ENCODE data around the gene CLEC7A. TPM values are rescaled to one million over a fixed set of nuclear protein-coding genes. Genes with fewer than 3 reads are reported as not detected.
A peak's percentile ranks its signal among the peaks of the same experiment; 100 is the strongest.

The CLEC7A gene
- total and polyA plus RNA-seq, 9 donors: 1.9 to 12.7 (median 3.6) TPM

GRCh38 chr12:10151621-10152020, 21.6 kb upstream of the CLEC7A start:
- intact Hi-C loops (cut with DNase I): no loop called here

GRCh38 chr12:10147714-10148403, 17.9 kb upstream of the CLEC7A start:
- TF ChIP-seq CTCF (IDR thresholded peaks at IDR 0.05): no peak
- no peak for TF ChIP-seq EP300 (IDR thresholded peaks at IDR 0.05)
- TF ChIP-seq POLR2A (IDR thresholded peaks at IDR 0.05): no peak
- 88 to 92% (median 92%) methylated on average over 5 of the region's 5 CpGs for WGBS, 3 donors
- no peak for DNase-seq

More at GRCh38 chr12:10151621-10152020, 21.6 kb upstream of the CLEC7A start:
- H3K4me1 ChIP-seq (ENCODE audit: insufficient read depth): no peaks in the 10 kb centered on the region
- no peak overlapping the region for H3K27ac ChIP-seq
- TF ChIP-seq CTCF (IDR thresholded peaks at IDR 0.05): no peak
- no peak for TF ChIP-seq POLR2A (IDR thresholded peaks at IDR 0.05)
- TF ChIP-seq EP300 (IDR thresholded peaks at IDR 0.05): no peak
- H3K27me3 ChIP-seq: no peaks in the 10 kb centered on the region
- 32 to 44% (median 39%) methylated on average over 2 of the region's 2 CpGs for WGBS, 3 donors
- no peaks in the 10 kb centered on the region for H3K36me3 ChIP-seq
- DNase-seq: no peak
- H3K4me3 ChIP-seq: no peak overlapping the region
- H3K9me3 ChIP-seq: no peaks in the 10 kb centered on the region

GRCh38 chr12:10142976-10143589, 13.1 kb upstream of the CLEC7A start:
- intact Hi-C loops (cut with DNase I): loop anchor here in 1 of 4 donors (10.0 kb wide), 1 partner anchor 108 kb away; the partner anchor contains the start of gene CLEC9A
- 0 to 2% (median 0%) methylated on average over 1 of the region's 1 CpG for WGBS, 3 donors
- Histone ChIP-seq H3K27me3 (no peaks in the 10 kb centered on the region), H3K27ac (no peak overlapping the region), H3K36me3 (no peaks in the 10 kb centered on the region), H3K9me3 (no peaks in the 10 kb centered on the region), H3K4me1 (ENCODE audit: insufficient read depth) (no peaks in the 10 kb centered on the region), H3K4me3 (no peak overlapping the region)
- TF ChIP-seq EP300 (IDR thresholded peaks at IDR 0.05) (no peak), POLR2A (IDR thresholded peaks at IDR 0.05) (no peak), CTCF (IDR thresholded peaks at IDR 0.05) (no peak)
- no peak for DNase-seq

More at GRCh38 chr12:10147714-10148403, 17.9 kb upstream of the CLEC7A start:
- Histone ChIP-seq H3K4me3 (no peak overlapping the region), H3K4me1 (ENCODE audit: insufficient read depth) (no peaks in the 10 kb centered on the region), H3K9me3 (no peaks in the 10 kb centered on the region), H3K27me3 (no peaks in the 10 kb centered on the region), H3K27ac (no peak overlapping the region), H3K36me3 (no peaks in the 10 kb centered on the region)
- intact Hi-C loops (cut with DNase I): loop anchor here in 1 of 4 donors (10.0 kb wide), 1 partner anchor 113 kb away; the partner anchor contains the start of gene CLEC9A

GRCh38 chr12:10140001-10140400, 10.0 kb upstream of the CLEC7A start:
- DNase-seq: peak in 3 of 5 donors; percentile 23 to 52 (median 49)
- no peak overlapping the region for H3K4me3 ChIP-seq
- no peaks in the 10 kb centered on the region for H3K27me3 ChIP-seq
- H3K36me3 ChIP-seq: no peaks in the 10 kb centered on the region
- H3K4me1 ChIP-seq (ENCODE audit: insufficient read depth): no peaks in the 10 kb centered on the region
- intact Hi-C loops (cut with DNase I): loop anchor here in 1 of 4 donors (10.0 kb wide), 1 partner anchor 105 kb away; the partner anchor contains the start of gene CLEC9A
- no peaks in the 10 kb centered on the region for H3K9me3 ChIP-seq
- WGBS, 3 donors: 6 to 10% (median 7%) methylated on average over 2 of the region's 2 CpGs
- no peak for TF ChIP-seq EP300 (IDR thresholded peaks at IDR 0.05)
- peak in 2 of 3 donors; percentile 66 to 75 for TF ChIP-seq CTCF (IDR thresholded peaks at IDR 0.05)
- H3K27ac ChIP-seq: no peak overlapping the region

Measured in ovary (tissue), 9 donors.